ENCODE results near the gene PRR15L. TPM values are rescaled to one million over a fixed set of nuclear protein-coding genes. Genes with fewer than 3 reads are reported as not detected.
A peak's percentile ranks its signal among the peaks of the same experiment; 100 is the strongest.

The PRR15L gene
- total and polyA plus RNA-seq, 11 donors: 0.04 to 2.7 TPM; not detected in 9

GRCh38 chr17:47973541-47973940, 15.9 kb upstream of the PRR15L start:
- H3K4me1 ChIP-seq: peaks cover 0 to 24% (median 12%) of the 10 kb centered on the region in 12 donors
- no peak for TF ChIP-seq POLR2A (IDR thresholded peaks at IDR 0.05)
- no peak for TF ChIP-seq CTCF (IDR thresholded peaks at IDR 0.05)
- no peaks in the 10 kb centered on the region for H3K9me3 ChIP-seq
- H3K4me3 ChIP-seq: no peak overlapping the region
- peaks cover 0 to 57% (median 49%) of the 10 kb centered on the region in 9 donors for H3K36me3 ChIP-seq
- H3K27ac ChIP-seq: no peak overlapping the region
- H3K27me3 ChIP-seq: no peaks in the 10 kb centered on the region
- ATAC-seq (no peak), DNase-seq (no peak)
- intact Hi-C loops (cut with DNase I): loop anchor here in 5 of 10 donors (5.0 to 10.0 kb wide), 3 partner anchors 76 to 131 kb away; partner anchors contain the start of genes SCRN2 (in 5 of the 5) and SP2 (in 1 of the 5)
- WGBS, 4 donors: 89 to 97% (median 92%) methylated on average over 8 of the region's 8 CpGs

DNA sequence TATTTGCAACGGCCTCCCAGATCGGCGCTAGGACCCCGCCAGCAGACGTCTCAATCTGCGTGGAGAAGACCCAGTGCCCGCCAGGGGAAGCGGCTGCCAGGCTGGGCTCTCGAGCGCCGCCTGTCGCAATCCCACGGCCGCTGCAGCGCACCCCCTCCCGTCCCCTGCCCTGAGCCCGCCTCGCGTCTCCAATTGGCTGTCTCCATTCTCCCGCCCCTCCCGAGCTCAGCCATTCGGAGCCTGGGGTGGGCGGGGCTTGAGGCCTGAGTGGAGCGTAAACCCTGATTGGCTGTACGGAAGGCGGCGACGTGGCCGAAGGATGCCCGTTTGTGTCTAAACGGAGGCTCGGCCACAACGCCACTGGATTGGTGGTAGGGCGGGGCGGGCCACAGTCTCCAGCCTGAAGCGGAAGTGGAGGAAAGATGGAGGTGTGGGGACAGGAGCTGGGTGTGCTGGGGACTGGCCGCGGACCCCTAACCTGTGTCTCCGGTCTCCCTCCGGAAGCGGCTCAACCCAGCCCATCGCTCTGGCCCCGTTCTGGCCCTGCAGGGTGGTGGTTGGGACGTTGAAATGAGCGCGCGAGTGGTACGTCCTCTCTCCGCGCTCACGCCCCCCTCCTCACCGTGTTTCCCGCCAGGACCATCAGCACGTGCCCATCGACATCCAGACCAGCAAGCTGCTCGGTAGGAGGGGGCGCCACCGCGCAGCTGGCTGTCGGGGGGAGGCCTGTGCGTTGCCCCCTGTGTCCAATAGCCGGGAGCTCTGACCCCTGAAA, 13.2 kb upstream of the PRR15L start, which contains the start of gene CDK5RAP3:
Gene CDK5RAP3, plus strand, starts transcription at position 389 of the 775 bp plus-strand sequence. Its CDS starts 34 bp downstream, at position 423.
- peaks cover 0 to 24% (median 14%) of the 10 kb centered on the region in 12 donors for H3K4me1 ChIP-seq
- H3K9me3 ChIP-seq: no peaks in the 10 kb centered on the region
- peaks cover 0 to 30% (median 24%) of the 10 kb centered on the region in 9 donors for H3K36me3 ChIP-seq
- WGBS, 4 donors: 0 to 1% (median 1%) methylated on average over 48 to 62 of the region's 62 CpGs
- H3K27ac ChIP-seq: peak within 1 kb of the TSS in 11 of 12 donors; percentile 31 to 90 (median 79)
- no peaks in the 10 kb centered on the region for H3K27me3 ChIP-seq
- intact Hi-C loops (cut with DNase I): loop anchor here (1.0 to 10.0 kb wide), 11 partner anchors 22 to 130 kb away; partner anchors contain the start of genes SCRN2 (in 8 of the 10) and SP2 (in 6 of the 10)
- peak; percentile 95 to 99 (median 98) for TF ChIP-seq CTCF (IDR thresholded peaks at IDR 0.05)
- TF ChIP-seq POLR2A (IDR thresholded peaks at IDR 0.05): peak in 1 of 2 donors; percentile 65
- ATAC-seq: peak; percentile 99 to 100 (median 100)
- H3K4me3 ChIP-seq: peak within 1 kb of the TSS; percentile 80 to 98 (median 90)
- peak; percentile 100 for DNase-seq

GRCh38 chr17:47969930-47970724, 12.4 kb upstream of the PRR15L start:
- Histone ChIP-seq H3K36me3 (peaks cover 0 to 23% (median 16%) of the 10 kb centered on the region in 9 donors), H3K27me3 (no peaks in the 10 kb centered on the region), H3K9me3 (no peaks in the 10 kb centered on the region), H3K4me1 (peaks cover 0 to 24% (median 14%) of the 10 kb centered on the region in 12 donors), H3K4me3 (peak overlapping the region in 10 of 12 donors; percentile 9 to 97 (median 86)), H3K27ac (peak overlapping the region in 3 of 12 donors; percentile 7 to 47 (median 21))
- TF ChIP-seq POLR2A (IDR thresholded peaks at IDR 0.05) (no peak), CTCF (IDR thresholded peaks at IDR 0.05) (no peak)
- ATAC-seq: no peak
- intact Hi-C loops (cut with DNase I): loop anchor here (1.0 to 10.0 kb wide), 11 partner anchors 21 to 129 kb away; partner anchors contain the start of genes SCRN2 (in 8 of the 10) and SP2 (in 6 of the 10)
- 39 to 46% (median 42%) methylated on average over 15 of the region's 15 CpGs for WGBS, 4 donors
- no peak for DNase-seq

All from heart left ventricle (tissue), 16 donors.